Mesendoderm (in vitro differentiated cells): ENCODE measurements around the gene FCN3.
"Not testable (repeated sequence)": the region's sequence is repeated elsewhere in the genome, so short reads cannot be mapped to it uniquely, and the experiment has no call there.

ENCODE experiments used
- DNase-seq: peaks from one replicate; pipeline ENCODE4 v3.0.0; 2013
- H2AK5ac ChIP-seq: 2 replicates; pipeline ENCODE4 v1.6.1; 2013; ENCODE audit warnings: low read length, inconsistent platforms
- H2BK120ac ChIP-seq: 2 replicates; pipeline ENCODE4 v1.6.1; 2013; ENCODE audit warnings: low read depth, mild to moderate bottlenecking, low read length, moderate library complexity, mixed read lengths
- H2BK15ac ChIP-seq: replicated peaks from 2 replicates; pipeline ENCODE4 v1.6.1; 2013; ENCODE audit warnings: low read depth, mild to moderate bottlenecking, moderate library complexity
- H2BK5ac ChIP-seq: 2 replicates; pipeline ENCODE4 v1.6.1; 2013; ENCODE audit warnings: low read length, inconsistent platforms
- H3K18ac ChIP-seq: 2 replicates; pipeline ENCODE4 v1.6.1; 2013; ENCODE audit warnings: mild to moderate bottlenecking, low read length, mixed read lengths
- H3K23ac ChIP-seq: one replicate; pipeline ENCODE4 v1.6.1; 2013; ENCODE audit warnings: low read length
- H3K27ac ChIP-seq: 2 replicates; pipeline ENCODE4 v1.5.1; 2013; ENCODE audit warnings: low read depth, mild to moderate bottlenecking, inconsistent platforms, low read length, moderate library complexity
- H3K27me3 ChIP-seq: 2 replicates; pipeline ENCODE4 v1.6.1; 2013; ENCODE audit warnings: low read length, control low read depth, mild to moderate bottlenecking, inconsistent platforms; ENCODE audit not compliant: insufficient read depth, poor library complexity
- H3K36me3 ChIP-seq: 2 replicates; pipeline ENCODE4 v1.6.1; 2013; ENCODE audit warnings: low read length, inconsistent platforms; ENCODE audit not compliant: control insufficient read depth, insufficient read depth
- H3K4ac ChIP-seq: one replicate; pipeline ENCODE4 v1.6.1; 2013; ENCODE audit warnings: low read depth, mild to moderate bottlenecking, low read length, moderate library complexity
- H3K4me1 ChIP-seq: 2 replicates; pipeline ENCODE4 v1.6.1; 2013; ENCODE audit warnings: low read depth, low read length, inconsistent platforms; ENCODE audit not compliant: control insufficient read depth
- H3K4me2 ChIP-seq: 2 replicates; pipeline ENCODE4 v1.6.1; 2013; ENCODE audit warnings: low read length
- H3K4me3 ChIP-seq: 2 replicates; pipeline ENCODE4 v1.5.1; 2013; ENCODE audit warnings: mild to moderate bottlenecking, low read length
- H3K56ac ChIP-seq: one replicate; pipeline ENCODE4 v1.6.1; 2013; ENCODE audit warnings: low read length
- H3K79me1 ChIP-seq: 2 replicates; pipeline ENCODE4 v1.6.1; 2013; ENCODE audit warnings: low read length, inconsistent platforms
- H3K79me2 ChIP-seq: 2 replicates; pipeline ENCODE4 v1.6.1; 2013; ENCODE audit warnings: mild to moderate bottlenecking, low read length; ENCODE audit not compliant: control insufficient read depth, insufficient read depth
- H3K9ac ChIP-seq: 2 replicates; pipeline ENCODE4 v1.6.1; 2013; ENCODE audit warnings: low read length, inconsistent platforms
- H4K5ac ChIP-seq: one replicate; pipeline ENCODE4 v1.6.1; 2013; ENCODE audit warnings: low read length
- H4K8ac ChIP-seq: one replicate; pipeline ENCODE4 v1.6.1; 2013; ENCODE audit warnings: low read depth, mild to moderate bottlenecking, control low read depth, low read length, moderate library complexity
- WGBS: extraction: QIAGEN DNeasy Blood & Tissue Kit; methylation state at CpG from one replicate; pipeline ENCODE4 v1.1.7; 2013; ENCODE audit warnings: low lambda C conversion rate, missing lambda C conversion rate; ENCODE audit not compliant: insufficient coverage; ENCODE audit errors: extremely low coverage; 5-methylcytosine and 5-hydroxymethylcytosine counted together

The FCN3 gene

DNA sequence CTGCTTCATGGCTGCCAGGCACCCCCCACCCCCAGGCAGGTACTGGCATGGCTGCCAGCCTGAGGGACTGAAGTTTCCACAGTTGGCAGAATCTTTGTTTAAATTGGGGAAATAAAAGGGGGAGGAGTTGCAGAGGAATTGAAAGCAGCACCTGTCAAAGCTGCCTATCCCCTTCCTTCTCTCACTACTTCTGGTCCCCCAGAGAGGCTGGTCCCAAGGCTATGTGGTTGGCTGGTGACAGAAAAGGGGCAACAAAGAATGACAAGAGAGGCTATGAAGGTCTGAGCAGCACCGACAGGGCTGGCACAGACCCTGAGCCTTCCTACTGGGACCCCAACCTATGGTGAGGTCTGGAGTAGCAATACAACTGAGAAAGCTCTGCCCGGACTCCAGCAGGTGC lies 32.2 kb upstream of the FCN3 start:
- not testable (repeated sequence) for H3K23ac ChIP-seq, H3K18ac ChIP-seq, H3K9ac ChIP-seq, H4K8ac ChIP-seq, H3K56ac ChIP-seq, H3K79me1 ChIP-seq, H3K4me3 ChIP-seq, H3K4me1 ChIP-seq, H2BK120ac ChIP-seq, H2BK15ac ChIP-seq, H3K27me3 ChIP-seq, H3K27ac ChIP-seq, H4K5ac ChIP-seq, H2AK5ac ChIP-seq, H3K36me3 ChIP-seq, DNase-seq, H3K4me2 ChIP-seq, H3K79me2 ChIP-seq, H2BK5ac ChIP-seq, H3K4ac ChIP-seq
- no CpG with 5 or more reads among the region's 2 CpGs for WGBS

DNA sequence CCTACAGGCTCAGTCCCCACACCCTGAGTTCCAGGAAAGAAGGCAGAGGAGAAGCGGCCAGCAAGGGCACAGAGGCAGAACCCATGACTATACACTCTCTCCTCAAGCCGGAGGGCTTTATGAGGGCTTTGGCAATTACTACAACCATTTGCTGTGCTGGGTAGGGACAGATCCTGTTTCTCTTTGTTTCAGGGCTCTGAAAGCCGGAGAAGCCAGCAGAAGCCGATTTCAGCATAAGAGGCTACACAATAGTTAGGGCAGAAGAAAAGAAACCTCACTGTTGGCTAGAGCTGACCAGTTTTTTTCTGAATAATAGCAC lies 31.7 kb upstream of the FCN3 start:
- no CpG with 5 or more reads among the region's 4 CpGs for WGBS
- H4K8ac ChIP-seq = no peak overlapping the region

DNA sequence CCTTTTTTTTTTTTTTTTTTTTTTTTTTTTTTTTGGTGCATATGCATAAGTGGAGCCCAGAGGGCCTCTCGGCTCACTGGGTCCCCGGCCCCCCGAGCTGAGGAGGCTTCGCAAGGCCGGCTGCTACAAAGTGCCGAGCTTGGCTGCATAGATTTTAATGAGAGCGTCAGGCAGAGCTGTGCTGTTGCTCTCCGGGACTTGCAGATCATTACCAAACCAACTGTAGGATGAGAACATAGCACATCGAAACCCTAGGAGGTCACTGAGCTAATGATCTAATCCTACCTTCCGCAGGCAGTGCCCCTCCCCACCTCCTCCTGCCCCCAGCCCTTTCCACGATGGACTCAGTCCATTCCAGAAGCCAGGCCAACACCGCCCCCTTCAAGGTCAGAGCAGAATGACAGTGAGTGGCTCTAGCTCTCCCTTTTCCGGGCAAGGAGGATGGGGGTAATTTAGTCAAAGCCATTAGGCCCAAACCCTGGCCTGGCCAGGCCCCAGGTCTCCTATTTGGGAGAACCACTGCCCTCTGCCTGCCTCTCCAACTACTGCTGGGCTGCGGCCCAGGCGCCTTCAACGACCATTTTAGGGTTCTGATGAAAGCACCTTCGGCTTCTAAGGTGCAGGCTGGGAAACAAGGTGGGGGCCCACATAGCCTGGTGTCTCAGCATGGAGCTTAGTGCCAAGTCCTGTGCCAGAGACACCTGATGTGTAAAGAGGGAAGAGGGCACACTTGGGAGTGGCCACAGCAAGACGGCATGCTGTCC lies 31.2 kb upstream of the FCN3 start:
- peak overlapping the region; percentile 69 for H3K27ac ChIP-seq
- H3K56ac ChIP-seq = peak overlapping the region; percentile 73
- not testable (repeated sequence) for H2BK15ac ChIP-seq, H4K5ac ChIP-seq, H3K4me3 ChIP-seq, H3K79me1 ChIP-seq, H3K27me3 ChIP-seq, H3K36me3 ChIP-seq, H3K18ac ChIP-seq, H2BK5ac ChIP-seq, H3K79me2 ChIP-seq, H3K4me1 ChIP-seq, H2AK5ac ChIP-seq, H3K23ac ChIP-seq, H3K4me2 ChIP-seq, H4K8ac ChIP-seq, H2BK120ac ChIP-seq, H3K4ac ChIP-seq
- peak overlapping the region; percentile 53 for H3K9ac ChIP-seq
- peak; percentile 92 for DNase-seq
- WGBS = no CpG with 5 or more reads among the region's 18 CpGs

More for the DNA sequence above, 31.7 kb upstream of the FCN3 start:
- peak overlapping the region; percentile 53 for H3K9ac ChIP-seq
- H3K4ac ChIP-seq = no peak overlapping the region
- H3K4me2 ChIP-seq = no peak overlapping the region
- no peak overlapping the region for H3K23ac ChIP-seq
- H3K18ac ChIP-seq = no peak overlapping the region
- no peaks in the 10 kb centered on the region for H3K27me3 ChIP-seq
- DNase-seq = no peak
- H3K27ac ChIP-seq = peak overlapping the region; percentile 69
- H4K5ac ChIP-seq = no peak overlapping the region
- H2BK15ac ChIP-seq = no peak overlapping the region
- no peak overlapping the region for H3K4me3 ChIP-seq
- no peaks in the 10 kb centered on the region for H3K79me2 ChIP-seq
- H3K4me1 ChIP-seq = peaks cover 4% of the 10 kb centered on the region
- H2AK5ac ChIP-seq = no peak overlapping the region
- H3K56ac ChIP-seq = peak overlapping the region; percentile 73
- H3K79me1 ChIP-seq = no peaks in the 10 kb centered on the region
- H3K36me3 ChIP-seq = peaks cover 8% of the 10 kb centered on the region
- no peak overlapping the region for H2BK5ac ChIP-seq
- no peak overlapping the region for H2BK120ac ChIP-seq

DNA sequence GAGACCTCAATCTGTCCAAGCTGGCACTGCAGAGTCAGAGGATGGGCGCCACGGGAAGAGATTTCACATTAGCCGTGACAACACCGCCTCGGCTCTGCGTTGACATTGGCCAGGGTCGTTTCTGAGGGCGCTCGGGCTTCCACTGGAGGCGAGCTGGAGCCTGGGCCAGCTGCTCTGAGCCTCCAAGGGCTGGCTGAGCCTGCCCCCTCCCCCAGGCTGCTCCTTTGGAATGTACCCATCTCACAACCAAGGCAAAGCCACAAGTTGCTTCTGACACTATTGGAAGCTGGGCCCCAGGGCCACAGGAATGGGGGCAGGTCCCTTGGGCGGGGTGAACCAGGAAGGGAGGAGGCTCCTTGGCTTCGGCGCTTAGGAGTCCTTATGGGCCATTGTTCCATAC lies 30.4 kb upstream of the FCN3 start:
- peak overlapping the region; percentile 32 for H3K27ac ChIP-seq
- no peaks in the 10 kb centered on the region for H3K79me2 ChIP-seq
- no peak overlapping the region for H2BK15ac ChIP-seq
- H3K23ac ChIP-seq = no peak overlapping the region
- H3K4me1 ChIP-seq = peaks cover 4% of the 10 kb centered on the region
- no peak overlapping the region for H3K4me2 ChIP-seq
- H2AK5ac ChIP-seq = no peak overlapping the region
- H3K4ac ChIP-seq = peak overlapping the region; percentile 5
- H3K27me3 ChIP-seq = no peaks in the 10 kb centered on the region
- peak overlapping the region; percentile 36 for H3K56ac ChIP-seq
- H2BK5ac ChIP-seq = no peak overlapping the region
- H2BK120ac ChIP-seq = no peak overlapping the region
- H3K18ac ChIP-seq = peak overlapping the region; percentile 9
- peaks cover 2% of the 10 kb centered on the region for H3K36me3 ChIP-seq
- H3K9ac ChIP-seq = peak overlapping the region; percentile 16
- H4K8ac ChIP-seq = no peak overlapping the region
- H3K79me1 ChIP-seq = no peaks in the 10 kb centered on the region
- WGBS = no CpG with 5 or more reads among the region's 13 CpGs
- DNase-seq = peak; percentile 93
- H4K5ac ChIP-seq = no peak overlapping the region
- no peak overlapping the region for H3K4me3 ChIP-seq

DNA sequence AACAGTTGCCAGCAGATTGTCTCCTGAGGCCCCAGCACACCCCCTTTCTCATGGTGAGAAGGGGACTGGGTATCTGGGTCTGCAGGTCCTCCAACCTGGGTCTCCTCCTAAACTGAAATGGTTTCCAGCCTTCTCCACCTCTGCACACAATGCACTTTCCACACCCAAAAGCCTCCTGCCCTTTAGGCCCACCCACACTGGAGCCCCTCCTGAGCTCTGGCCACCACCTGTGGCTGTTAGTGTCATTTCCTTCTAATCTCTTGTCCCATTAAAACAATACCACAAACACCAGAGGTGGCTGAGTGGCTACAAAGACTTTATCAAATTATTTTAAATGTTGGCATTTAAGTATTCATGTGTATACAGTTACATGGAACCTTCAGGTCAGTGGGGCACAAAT lies 29.3 kb upstream of the FCN3 start:
- Histone ChIP-seq H3K27me3 (no peaks in the 10 kb centered on the region), H4K8ac (no peak overlapping the region), H3K79me2 (no peaks in the 10 kb centered on the region), H3K18ac (no peak overlapping the region), H3K4me1 (peaks cover 4% of the 10 kb centered on the region), H2BK15ac (no peak overlapping the region), H2AK5ac (no peak overlapping the region), H3K4me3 (no peak overlapping the region), H3K23ac (no peak overlapping the region), H3K56ac (peak overlapping the region; percentile 53), H2BK5ac (no peak overlapping the region), H3K4ac (no peak overlapping the region), H3K9ac (no peak overlapping the region), H3K4me2 (no peak overlapping the region), H3K36me3 (peaks cover 2% of the 10 kb centered on the region), H2BK120ac (no peak overlapping the region), H4K5ac (no peak overlapping the region), H3K79me1 (no peaks in the 10 kb centered on the region), H3K27ac (peak overlapping the region; percentile 16)
- no peak for DNase-seq
